HG03469 (cell line): ENCODE results near the gene ALDH2.
A peak's percentile ranks its signal among the peaks of the same experiment; 100 is the strongest.
"Not testable (repeated sequence)": the region's sequence is repeated elsewhere in the genome, so short reads cannot be mapped to it uniquely, and the experiment has no call there.

Experiments
- ATAC-seq: cut with Tn5 transposase; IDR thresholded peaks from one replicate; pipeline ENCODE4 v1.9.1; 2021; ENCODE audit warnings: mild to moderate bottlenecking, moderate library complexity, moderate number of reproducible peaks; ENCODE audit not compliant: unreplicated experiment

ALDH2 gene

GRCh38 chr12:111758120-111758561 is 8.6 kb upstream of the ALDH2 start:
- no peak for ATAC-seq

- ATAC-seq, result no peak
Measured at GRCh38 chr12:111759271-111759670, 7.5 kb upstream of the ALDH2 start.

- ATAC-seq, result no peak
Measured at GRCh38 chr12:111759991-111760390, 6.7 kb upstream of the ALDH2 start.

DNA sequence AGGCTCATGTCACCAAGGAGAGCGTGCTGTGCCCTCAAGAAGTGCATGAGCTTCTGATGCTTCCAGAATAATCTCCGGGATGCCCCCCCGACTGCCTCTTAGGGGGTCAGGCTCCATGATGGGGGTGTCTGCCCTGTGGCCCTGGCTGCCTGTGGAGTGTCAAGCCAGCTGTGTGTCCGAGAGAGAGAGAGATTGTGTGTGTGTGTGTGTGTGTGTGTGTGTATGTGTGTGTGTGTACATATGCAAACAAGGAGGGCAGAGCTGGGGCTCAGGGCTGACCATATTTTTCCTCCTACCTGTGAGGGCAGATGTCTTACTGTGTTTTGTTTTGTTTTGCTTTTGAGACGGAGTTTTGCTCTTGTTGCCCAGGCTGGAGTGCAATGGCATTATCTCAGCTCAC is 5.6 kb upstream of the ALDH2 start:
- no peak for ATAC-seq

- no peak for ATAC-seq
Measured at GRCh38 chr12:111761706-111762105, 5.0 kb upstream of the ALDH2 start.

- ATAC-seq, result not testable (repeated sequence)
Measured at GRCh38 chr12:111763552-111763951, 3.2 kb upstream of the ALDH2 start.

- peak; percentile 53 for ATAC-seq
Measured at GRCh38 chr12:111764120-111764821, 2.5 kb upstream of the ALDH2 start.

GRCh38 chr12:111767362-111768158 is 827 bp downstream of the ALDH2 start:
- no peak for ATAC-seq

- ATAC-seq, result no peak
Measured at GRCh38 chr12:111768159-111768895, 1.6 kb downstream of the ALDH2 start.

- no peak for ATAC-seq
Measured at GRCh38 chr12:111769599-111769998, 2.9 kb downstream of the ALDH2 start.

DNA sequence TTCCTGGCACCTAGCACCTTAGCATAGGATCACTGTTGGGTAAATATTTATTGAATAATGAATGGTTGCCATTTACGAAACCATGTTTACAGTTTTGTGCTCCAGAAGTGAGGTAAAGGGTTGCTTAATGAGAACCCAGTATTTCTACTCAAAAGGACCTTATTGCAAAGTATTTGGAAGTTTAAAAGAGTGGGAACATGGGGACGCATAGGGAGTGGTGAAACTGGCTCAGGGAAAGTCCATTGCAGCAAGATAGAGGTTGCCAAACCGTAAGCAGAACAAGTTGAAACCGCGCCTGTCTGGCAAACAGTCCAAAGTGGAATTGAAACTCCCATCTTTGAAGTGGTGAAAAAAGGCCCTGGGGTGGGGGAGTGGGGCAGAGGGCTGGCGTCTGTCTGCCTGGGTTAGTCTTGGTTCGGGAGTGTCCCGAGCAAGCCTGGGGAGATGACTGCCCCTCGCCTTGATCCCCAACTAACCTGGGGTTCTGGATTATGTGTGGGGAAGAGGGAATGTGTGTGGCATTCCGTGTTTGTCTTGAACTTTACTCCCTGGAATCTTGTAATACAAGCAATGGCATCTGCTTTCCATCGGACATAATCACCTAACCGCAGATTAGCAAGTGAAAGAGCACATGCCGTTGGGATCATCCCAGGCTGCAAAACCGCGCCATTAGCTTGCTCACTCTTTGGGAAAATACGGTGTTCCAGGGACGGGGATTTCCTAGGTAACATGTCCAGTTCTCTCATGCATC is 7.2 kb downstream of the ALDH2 start:
- ATAC-seq, result no peak

- peak; percentile 49 for ATAC-seq
Measured at GRCh38 chr12:111775205-111776193, 8.8 kb downstream of the ALDH2 start.

DNA sequence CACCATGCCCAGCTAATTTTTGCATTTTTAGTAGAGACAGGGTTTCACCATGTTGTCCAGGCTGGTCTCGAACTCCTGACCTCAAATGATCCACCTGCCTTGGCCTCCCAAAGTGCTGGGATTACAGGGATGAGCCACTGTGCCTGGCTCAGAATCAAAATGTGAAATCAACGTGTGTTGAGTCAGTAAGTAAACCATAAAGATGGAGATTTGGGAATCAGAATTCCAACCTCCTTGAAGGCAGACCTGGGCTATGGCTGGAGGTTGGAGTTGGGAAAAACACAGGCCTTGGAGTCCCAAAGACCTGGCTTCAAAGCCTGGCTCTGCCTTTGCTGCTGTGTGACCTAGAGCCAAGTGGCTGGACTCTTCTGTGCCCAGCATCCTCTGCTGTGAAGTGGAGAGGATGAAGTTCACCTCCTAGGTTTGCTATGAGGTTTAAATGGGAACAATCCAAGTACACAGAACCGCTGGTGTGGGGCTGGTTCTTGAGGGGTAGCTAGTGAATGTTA is 10.2 kb downstream of the ALDH2 start:
- ATAC-seq, result no peak

- ATAC-seq, result no peak
Measured at GRCh38 chr12:111777345-111778045, 10.8 kb downstream of the ALDH2 start.

- no peak for ATAC-seq
Measured at GRCh38 chr12:111780166-111780565, 13.4 kb downstream of the ALDH2 start.

DNA sequence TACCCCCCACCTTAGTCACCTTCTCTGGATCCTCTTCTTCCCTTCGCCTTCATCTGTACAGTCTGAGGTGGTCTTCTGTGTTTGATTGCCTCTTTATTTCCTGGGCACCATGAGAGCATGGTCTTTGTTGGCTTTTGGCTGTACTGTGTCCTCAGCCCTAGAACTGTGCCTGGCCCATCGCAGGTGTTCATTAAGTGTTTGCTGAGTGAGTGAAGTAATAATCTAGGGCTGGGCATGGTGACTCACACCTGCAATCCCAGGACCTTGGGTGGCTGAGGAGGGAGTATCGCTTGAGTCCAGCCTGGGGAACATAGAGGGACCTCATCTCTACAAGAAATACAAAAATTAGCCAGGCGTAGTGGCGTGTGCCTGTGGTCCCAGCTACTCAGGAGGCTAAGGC is 13.9 kb downstream of the ALDH2 start:
- ATAC-seq, result no peak

DNA sequence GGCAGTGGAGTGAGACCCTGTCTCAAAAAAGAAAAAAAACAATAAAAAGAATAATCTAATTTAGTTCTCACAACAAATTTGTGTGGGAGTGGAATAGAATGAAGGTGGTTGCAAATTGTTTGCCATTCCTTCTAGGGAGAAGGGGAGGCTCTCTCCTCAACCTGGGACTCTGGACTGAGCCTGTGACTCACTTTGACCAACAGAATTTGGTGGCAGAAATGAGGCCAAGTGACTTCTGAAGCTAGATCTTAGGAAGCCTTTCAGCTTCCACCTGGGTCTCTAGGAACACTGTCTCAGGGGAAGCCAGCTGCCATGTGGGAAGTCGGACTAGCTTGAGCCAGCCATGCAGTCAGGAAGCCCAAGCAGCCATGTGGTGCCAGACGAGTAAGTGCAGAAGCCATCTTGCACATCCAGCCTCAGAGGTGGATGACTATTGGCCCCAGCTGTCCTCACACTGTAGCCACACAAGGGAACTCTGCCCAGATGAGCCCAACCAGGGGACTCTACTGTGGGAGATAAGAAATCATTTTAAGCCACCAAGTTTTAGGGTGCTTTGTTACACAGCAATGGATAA is 14.4 kb downstream of the ALDH2 start:
- ATAC-seq, result no peak

- ATAC-seq, result no peak
Measured at GRCh38 chr12:111783046-111783445, 16.3 kb downstream of the ALDH2 start.
